HK-2 (cell line): ENCODE data around the gene CEP44.
A peak's percentile ranks its signal among the peaks of the same experiment; 100 is the strongest.
"Not testable (repeated sequence)": the region's sequence is repeated elsewhere in the genome, so short reads cannot be mapped to it uniquely, and the experiment has no call there.

Experiments used
- DNase-seq: peaks from one replicate; pipeline ENCODE4 v3.0.0-alpha.2; 2018; ENCODE audit not compliant: unreplicated experiment

CEP44 gene

DNA sequence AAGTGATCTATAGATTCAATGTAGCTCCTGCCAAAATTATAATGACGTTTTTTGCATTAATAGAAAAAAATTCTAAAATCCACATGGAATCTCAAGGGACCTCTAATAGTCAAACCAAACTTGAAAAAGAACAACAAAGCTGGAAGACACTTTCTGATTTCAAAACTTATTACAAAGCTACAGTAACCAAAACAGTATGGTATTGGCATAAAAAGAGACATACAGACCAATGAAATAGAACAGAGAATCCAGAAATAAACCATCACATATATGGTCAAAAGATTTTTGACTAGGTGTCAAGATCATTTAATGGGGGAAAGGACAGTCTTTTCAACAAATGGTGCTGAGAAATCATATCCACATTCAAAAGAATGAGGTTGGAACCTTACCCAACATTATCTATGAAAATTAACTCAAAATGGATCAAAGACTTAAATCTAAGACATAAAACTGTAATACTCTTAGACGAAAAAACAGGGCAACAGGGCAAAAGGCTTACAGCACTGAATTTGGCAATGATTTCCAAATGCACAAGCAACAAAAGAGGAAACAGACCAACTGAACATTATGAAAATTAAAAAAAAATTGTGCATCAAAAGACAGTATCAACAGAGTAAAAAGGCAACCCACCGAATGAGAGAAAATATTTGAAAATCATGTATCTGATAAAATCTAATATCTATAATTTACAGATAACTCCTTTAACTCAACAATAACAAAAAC lies 4.1 kb upstream of the CEP44 start:
- no peak for DNase-seq

DNA sequence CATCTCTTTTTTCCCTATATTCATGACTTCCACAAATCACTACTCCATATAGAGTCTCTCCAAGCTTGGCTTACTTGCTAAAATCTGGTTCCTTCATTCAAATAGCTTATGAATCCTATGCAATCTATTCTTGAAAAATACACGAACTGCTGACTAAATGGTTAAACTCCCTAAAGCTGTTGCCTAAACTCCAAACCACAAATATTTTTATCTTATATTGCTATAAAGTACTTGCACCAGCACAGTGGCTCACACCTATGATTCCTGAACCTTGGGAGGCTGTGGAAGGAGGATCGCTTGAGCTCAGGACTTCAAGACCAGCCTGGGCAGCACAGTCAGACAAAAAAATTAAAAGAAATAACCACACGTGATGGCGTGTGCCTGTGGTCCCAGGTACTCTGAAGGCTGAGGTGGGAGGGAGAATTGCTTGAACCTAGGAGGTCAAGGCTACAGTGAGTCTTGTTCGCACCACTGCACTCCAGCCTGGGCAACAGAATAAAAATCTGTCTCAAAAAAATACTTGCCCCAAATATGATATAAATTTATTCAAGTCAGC lies 2.5 kb upstream of the CEP44 start:
- DNase-seq = no peak

- DNase-seq = no peak
Measured at GRCh38 chr4:174281901-174282300, 1.8 kb upstream of the CEP44 start.

DNA sequence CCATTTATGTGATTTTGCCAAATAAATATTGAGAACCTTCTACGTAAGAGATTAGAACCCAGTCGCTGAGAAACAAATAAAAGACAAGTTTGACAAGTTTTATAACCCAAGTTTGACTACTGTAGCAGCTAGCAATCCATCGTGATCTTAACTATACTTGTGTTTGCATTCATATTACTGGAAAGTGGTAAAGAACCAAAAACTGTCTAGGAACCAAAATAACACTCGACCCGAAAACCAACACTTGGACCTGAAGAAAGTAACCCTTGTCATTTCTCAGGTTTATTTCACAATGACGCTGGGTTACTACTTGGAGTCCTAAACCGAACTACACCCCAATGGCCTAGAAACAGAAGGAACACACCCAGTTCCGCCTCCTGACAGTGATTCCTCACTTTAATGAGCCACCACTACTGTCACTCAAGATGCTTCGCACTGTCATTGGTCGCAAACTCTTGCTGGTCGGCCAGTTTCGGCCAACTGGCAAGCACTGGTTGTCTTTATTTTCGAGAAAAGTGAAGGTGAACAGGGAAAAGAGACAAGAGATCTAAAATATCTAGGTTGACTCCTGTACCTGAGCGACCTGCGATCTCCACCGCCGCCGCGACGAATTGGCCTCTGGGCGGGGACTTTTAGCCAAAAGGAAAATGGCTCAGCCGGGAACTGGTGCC lies 740 bp upstream of the CEP44 start:
- peak; percentile 77 for DNase-seq

- DNase-seq = no peak
Measured at GRCh38 chr4:174284487-174284886, 776 bp downstream of the CEP44 start.

DNA sequence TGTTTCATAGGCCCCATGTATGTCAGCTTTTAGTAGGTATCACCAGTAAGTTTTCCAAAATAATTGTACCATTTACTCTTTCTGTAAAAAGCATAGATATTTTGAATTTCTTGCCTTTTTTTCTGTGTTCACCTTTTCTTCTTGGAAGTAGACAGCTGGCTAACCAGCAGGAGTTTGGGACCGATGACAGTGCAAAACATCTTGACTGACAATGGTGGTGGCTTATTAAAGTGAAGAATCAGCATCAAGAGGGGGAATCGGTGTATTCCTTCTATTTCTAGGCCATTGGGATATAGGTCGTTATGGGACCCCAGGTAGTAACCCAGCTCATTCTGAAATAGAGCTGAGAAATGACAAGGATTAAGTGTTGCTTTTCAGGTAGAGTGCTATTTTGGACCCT lies 3.2 kb downstream of the CEP44 start:
- no peak for DNase-seq

DNA sequence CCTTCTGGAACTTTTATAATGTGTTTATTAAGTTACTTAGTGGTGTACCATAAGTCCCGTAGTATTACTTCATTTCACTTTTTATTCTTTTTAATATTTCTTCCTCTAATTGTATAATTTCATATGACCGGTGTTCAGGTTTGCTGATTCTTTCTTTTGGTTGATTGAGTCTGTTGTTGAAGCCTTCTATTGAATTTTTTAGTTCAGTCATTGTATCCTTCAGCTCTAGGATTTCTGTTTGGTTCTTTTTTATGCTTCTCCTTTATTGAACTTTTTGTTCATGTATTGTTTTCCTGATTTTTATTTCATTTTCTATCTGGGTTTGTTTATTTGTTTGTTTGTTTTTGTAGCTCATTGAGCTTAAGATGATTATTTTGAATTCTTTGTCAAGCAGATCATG lies 8.8 kb downstream of the CEP44 start:
- no peak for DNase-seq

DNA sequence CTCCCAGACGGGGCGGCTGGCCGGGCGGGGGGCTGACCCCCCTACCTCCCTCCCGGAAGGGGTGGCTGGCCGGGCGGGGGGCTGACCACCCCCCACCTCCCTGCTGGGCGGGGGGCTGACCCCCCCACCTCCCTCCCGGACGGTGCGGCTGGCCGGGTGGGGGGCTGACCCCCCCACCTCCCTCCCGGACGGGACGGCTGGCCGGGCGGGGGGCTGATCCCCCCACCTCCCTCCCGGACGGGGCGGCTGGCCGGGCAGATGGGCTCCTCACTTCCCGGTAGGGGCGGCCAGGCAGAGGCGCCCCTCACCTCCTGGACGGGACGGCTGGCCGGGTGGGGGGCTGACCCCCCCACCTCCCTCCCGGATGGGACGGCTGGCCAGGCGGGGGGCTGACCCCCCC lies 10.9 kb downstream of the CEP44 start:
- DNase-seq = not testable (repeated sequence)

DNA sequence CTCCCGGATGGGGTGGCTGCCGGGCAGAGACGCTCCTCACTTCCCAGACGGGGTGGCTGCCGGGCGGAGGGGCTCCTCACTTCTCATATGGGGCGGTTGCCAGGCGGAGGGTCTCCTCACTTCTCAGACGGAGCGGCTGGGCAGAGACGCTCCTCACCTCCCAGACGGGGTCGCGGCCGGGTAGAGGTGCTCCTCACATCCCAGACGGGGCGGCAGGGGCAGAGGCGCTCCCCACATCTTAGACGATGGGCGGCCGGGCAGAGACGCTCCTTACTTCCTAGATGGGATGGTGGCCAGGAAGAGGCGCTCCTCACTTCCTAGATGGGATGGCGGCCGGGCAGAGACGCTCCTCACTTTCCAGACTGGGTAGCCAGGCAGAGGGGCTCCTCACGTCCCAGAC lies 11.4 kb downstream of the CEP44 start:
- DNase-seq = not testable (repeated sequence)

GRCh38 chr4:174303687-174304086 lies 20.0 kb downstream of the CEP44 start:
- DNase-seq = no peak

DNA sequence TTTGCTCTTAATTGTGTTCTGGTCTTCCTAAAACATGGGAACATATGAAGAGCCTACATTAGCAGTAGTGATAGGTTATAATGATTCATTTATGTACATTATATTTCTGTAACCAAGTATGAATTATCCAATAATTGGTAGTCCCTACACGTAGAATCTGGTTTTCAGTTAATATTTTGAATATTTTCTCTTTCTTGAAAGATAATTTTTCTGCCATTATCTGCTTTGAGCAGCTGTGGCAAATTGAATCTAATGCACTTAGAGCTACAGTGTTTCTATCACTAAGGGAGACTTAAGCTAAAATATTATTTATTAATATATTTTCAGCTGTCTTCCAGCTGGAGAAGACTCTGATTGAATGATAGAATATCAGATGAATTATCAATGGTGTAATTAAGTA lies 21.0 kb downstream of the CEP44 start:
- DNase-seq = no peak

DNA sequence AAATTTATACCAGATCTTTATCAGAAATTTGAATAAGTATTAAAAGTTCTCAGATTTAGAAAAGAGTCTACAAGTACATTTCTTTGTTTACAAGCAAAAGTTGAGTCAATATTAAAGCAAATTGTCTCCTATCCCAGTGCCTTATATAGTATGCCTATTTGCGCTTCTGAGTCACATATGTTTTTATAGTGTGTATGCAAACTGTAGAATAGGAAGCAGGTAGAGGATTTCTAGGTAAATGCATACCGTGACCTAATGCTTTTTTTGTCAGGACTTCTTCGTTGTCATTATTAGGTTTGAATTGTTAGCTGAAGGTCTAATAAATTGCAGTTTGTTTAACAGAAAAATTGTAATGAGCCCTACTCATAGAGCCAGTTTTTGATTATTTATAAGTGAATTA lies 22.2 kb downstream of the CEP44 start:
- no peak for DNase-seq

DNA sequence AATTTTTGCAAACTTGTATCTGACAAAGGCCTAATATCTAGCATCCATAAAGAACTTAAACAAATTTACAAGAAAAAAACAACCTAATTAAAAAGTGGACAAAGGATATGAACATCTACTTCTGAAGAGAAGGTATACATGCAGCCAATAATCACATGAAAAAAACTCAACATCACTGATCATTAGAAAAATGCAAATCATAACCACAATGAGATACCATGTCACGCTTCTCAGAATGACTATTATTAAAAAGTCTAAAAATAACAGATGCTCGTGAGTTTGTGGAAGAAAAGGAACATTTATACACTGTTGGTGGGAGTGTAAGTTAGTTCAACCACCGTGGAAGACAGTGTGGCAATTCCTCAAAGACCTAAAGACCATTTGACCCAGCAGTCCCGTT lies 24.0 kb downstream of the CEP44 start:
- no peak for DNase-seq

GRCh38 chr4:174312993-174313392 lies 29.3 kb downstream of the CEP44 start:
- no peak for DNase-seq

GRCh38 chr4:174314274-174314673 lies 30.6 kb downstream of the CEP44 start:
- DNase-seq = no peak

- peak; percentile 31 for DNase-seq
Measured at GRCh38 chr4:174314770-174315169, 31.1 kb downstream of the CEP44 start.

DNA sequence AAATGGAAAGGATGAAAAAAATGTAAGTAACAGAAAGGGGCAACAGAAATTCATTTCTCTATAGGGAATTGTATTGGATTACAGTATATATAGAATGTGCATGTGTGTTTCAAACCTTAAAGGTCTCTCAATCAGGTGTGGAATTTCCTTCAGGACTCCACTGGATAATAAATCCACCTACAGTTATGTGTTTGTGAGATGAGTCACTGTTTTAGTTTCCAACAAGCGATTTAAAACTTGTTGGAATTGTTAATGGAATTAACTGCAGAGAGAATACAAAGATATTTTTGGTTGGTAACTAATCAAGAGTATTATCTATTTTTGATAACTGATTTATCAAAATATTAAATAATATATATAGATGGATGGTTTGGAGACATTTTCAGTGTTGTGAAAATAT lies 32.8 kb downstream of the CEP44 start:
- DNase-seq = no peak

DNA sequence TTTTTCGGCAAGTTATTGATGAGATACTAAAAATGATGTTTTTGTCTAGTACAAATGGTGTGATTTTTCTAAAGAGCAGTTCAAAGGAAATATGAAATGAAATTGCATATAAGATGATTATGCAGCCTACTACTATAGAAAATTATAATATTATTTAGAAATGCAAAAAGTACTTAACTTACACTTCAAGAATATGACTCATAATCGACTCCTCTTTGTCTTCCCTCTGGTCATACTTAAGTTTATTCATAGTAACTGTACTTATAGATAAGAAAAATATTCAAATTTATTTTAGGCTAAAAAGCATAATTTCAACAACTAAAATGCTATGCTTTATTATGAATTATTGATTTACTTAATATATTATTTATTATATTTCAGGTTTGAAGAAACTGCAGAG lies 33.2 kb downstream of the CEP44 start:
- no peak for DNase-seq

- DNase-seq = no peak
Measured at GRCh38 chr4:174317531-174317930, 33.8 kb downstream of the CEP44 start.

GRCh38 chr4:174318829-174319764 lies 35.4 kb downstream of the CEP44 start:
- peak; percentile 5 for DNase-seq

DNA sequence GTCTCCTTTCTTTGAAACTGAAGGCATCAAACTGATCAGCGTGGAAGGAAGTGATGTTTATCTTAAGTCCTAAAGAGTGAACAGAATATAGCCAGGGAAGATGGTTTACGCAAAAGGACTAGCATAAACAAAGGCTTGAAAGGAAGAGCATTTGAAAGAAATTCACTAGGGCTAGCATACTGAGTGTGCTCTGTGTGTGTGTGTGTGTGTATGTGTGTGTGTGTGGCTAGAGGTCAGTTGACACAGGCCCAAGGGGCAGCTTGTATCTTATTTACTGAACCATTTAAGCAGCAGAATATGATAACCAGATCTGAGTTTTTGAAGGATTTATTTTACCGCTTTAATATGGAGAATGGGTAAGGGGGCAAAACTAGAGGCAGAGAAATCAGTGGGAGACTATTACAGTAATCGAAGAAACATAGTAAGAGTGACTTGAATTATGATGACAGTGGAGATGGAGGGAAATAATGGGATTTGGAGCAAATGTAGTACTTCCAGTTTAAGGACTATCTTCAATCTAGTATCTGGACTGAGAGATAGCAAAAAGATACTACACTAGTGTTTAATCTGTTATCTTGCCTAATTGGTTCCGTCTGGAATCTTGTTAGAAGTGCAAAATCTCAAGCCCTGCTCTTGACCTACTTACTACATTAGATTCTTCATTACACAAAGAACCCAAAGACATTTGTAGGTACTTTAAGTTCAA lies 36.9 kb downstream of the CEP44 start:
- no peak for DNase-seq

DNA sequence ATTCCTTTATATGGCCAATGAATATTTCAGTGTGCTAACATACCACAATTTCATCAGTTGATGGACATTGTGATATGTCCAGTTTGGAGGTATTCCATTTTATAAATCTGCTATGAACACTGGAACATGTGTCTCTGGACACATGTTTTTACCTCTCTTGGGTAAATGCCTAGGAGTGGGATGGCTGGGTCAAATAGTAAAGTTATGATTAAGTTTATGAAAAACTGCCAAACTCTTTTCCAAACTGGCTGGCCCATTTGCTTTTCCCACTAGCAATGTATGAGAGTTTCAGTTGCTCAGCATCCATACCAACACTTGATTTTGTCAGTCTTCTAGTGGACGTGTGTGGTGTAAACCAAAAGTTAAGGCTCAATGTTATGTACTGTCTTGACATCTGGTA lies 40.5 kb downstream of the CEP44 start:
- no peak for DNase-seq
